ENCODE results near the gene WDTC1.

Gene WDTC1

GRCh38 chr1:27303509-27303908 is 69.1 kb downstream of the WDTC1 start:
- no peak for DNase-seq

DNA sequence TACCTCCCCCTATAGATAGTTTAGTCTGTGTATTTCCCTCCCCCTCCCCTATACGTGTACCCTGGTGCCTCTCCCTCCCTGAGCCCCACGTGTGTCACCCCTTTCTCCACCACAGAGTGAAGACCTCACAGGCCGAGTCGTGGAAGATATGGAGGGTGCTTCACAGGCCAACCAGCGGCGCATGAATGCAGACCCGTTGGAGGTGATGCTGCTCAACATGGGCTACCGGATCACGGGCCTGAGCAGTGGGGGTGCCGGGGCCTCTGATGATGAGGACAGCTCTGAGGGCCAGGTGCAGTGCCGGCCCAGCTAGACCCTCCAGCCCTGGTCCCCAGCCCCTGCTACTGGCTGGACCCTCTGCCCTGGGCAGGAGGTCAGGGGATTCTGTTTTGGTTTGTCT is 71.6 kb downstream of the WDTC1 start:
- DNase-seq: no peak

DNA sequence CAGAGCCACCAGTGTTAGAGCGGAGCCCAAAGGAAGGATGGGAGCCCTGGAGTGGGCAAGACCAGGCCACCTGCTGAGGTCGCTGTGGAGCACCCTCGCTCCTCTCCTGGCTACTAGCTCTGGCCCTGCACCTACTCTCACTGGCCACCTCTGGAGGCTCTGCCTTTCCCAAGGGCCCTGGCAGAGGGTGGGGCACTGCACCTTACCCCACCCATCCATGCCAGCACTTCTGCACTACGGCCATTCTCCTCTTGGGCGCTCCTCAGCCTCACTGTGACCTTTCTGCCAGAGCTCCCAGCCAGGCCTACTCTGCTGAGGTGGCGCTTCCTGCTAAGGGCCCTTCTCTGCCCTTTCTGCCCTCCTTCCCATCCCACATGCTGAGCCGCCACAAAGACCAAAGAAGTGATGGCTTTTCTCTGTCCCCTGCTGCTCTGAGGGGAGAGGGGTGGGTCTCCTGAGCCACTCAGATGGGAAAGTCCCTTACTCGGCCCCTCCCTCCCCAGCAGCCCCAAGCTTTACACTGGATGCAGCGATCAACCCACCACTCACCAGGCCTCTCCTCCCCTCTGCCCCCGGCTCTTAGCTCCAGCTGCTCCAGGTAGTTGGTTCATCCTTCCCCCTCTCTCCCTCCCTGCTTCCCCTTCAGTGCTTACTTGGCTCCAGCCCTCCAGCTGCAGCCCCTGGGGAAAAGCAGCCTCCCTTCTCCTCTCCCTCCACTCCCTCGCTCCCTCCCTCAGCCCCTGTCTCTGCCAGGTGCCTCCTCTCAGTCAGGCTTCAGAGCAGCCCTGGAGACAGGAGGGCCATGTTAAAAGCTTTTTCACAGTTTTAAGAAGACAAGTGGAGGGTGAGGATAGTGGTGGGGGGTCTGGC is 72.7 kb downstream of the WDTC1 start:
- DNase-seq: no peak

DNA sequence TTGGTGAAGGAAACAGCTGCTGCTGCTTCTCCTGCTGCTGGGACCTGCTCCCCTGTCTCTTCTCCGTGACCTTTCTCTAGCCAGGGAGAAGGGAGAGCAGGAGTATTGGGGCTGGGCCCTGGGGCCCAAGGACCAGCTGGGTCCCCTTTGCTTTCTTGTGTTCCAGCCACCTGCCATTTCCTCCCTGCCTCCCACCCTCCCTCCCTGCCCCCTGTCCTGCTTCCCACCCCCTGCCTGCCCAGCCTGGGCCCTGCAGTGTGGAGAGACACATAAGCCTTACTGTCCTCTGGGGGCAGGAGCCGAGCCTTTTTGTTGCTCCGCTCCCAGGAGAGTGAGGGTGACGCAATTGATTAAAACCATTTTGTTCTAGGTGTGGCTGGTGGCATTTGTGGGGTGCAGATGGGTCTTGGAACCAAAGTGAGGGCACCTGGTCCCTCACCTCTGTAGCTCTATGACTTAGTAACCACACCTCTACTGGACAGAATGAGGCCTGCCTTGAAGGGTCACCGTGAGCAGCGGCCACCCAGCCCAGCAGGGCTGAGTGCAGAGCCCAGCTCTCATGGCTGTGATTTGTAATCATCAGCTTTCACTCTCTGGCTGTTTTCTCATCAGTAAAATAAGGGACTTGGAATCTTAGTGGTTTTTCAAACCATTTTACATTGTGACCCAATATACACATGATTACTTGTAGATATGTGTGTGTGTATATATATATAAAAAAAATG is 73.6 kb downstream of the WDTC1 start:
- no peak for DNase-seq

DNA sequence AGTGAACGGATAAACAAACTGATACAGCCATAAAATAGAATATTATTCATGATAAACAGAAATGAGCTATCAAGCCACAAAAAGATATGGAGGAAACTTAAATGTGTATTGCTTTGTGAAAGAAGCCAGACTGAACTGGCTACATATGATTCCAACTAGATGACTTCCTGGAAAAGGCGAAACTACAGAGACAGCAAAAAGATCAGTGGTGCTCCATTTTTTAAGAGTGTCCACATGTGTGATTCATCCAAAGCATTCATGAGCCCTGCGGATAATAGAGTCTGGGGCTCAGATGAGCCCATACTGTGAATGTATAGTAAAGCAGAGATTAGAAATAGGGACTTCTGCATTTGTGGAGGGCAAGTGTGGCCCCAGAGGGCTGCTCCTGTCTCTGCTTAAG is 79.7 kb downstream of the WDTC1 start:
- no peak for DNase-seq

DNA sequence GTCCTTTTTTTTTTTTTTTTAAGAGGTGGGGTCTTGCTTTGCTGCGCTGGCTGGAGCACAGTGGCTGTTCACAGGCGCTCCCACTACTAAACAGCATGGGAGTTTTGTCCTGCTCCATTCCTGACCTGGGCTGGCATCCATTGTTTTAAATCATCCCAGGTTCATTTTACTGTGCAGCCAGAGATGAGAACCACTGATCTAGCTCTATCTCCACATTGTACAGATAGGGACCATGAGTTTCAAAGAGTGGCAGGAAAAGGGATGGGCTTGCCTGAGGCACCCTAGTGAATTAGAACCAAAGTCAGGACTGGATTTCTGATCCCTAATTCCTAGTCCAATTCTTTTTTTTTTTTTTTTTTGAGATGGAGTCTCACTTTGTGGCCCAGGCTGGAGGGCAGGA is 80.3 kb downstream of the WDTC1 start:
- DNase-seq: no peak

DNA sequence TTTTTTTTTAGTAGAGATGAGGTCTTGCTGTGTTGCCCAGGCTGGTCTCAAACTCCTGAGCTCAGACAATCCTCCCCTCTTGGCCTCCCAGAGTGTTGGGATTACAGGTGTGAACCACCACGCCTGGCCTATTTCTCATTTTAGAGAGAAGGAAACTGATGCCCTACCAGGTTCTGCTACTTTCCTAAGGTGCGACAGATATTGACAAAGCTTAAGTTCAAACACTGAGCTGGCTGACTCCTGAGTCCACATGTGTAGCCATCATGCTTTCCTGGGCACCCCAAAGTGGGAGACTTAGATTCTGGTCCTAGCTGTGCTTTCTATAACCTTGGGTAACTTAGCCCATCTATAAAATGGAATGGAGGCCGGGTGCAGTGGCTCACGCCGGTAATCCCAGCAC is 82.4 kb downstream of the WDTC1 start:
- no peak for DNase-seq

DNA sequence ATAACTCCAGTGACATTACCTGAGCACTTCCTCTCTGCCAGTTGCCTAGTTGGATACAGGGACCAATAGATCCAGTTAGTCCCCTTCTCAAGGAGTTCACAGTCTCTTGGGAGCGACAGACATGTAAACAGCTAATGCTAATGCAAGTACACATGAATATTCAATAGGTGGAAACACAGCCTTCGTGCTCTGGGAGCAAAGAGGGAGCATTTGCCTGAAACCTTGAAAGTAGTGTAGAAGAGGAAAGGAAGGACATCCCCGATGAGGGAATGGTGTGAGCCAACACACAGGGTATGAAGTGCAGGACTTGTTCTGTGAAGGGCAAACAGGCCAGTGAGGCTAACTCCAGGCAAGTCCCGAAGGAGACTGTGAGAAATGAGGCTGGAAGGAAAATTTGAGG is 83.7 kb downstream of the WDTC1 start:
- DNase-seq: no peak

DNA sequence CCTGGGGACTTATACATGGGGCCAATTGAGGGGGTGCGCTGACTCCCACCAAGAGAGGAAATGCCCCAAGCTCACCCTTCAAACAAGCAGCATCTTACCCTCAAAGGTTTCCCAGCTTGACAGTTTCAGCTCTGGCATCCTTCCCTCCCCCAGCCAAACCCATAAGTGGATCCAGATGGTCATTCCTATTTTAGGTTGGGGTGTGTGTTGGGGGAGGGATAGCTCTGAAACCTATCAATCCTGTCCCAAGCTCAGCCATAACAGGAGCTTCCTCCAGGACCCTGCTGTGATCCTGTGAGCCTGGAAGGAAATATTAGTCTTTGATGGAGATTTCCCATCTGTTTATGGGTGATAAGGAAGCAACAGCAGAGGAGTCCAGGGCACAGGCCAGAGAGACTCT is 84.2 kb downstream of the WDTC1 start:
- no peak for DNase-seq

DNA sequence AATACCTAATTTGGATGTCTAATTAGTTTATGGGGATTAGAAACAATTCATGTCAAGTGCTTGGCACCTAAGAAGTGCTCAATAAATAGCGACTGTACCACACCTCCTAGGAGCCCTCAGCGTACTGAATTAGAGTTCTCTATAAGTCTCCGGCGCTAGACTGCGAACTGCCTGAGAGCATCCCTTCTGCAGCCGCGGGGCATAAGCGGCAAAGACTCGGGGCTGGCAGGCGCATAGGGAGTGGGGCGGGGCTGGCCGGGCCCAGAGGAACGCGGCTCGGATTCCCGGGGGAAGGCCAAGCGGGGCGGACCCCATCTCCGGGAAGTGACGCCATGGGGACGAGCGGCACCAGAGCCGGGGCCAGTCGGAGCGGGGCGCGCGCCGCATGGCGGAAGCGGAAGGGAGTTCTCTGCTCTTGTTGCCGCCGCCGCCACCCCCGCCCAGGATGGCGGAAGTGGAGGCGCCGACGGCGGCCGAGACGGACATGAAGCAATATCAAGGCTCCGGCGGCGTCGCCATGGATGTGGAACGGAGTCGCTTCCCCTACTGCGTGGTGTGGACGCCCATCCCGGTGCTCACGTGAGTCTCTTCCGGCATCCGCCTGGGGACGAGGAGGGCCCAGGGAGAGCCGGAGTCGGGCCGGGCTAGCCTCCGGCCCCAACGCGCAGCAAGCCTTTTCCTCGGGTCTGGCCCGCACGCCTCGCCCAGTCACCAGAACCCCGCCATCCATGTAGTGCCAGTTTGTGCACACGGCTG is 87.6 kb downstream of the WDTC1 start, which contains the start of gene TMEM222:
Gene TMEM222 (plus strand): TSS at position 351 of the 756 bp plus-strand sequence. CDS start 35 bp downstream, at position 386.
- DNase-seq: peak; percentile 94

DNA sequence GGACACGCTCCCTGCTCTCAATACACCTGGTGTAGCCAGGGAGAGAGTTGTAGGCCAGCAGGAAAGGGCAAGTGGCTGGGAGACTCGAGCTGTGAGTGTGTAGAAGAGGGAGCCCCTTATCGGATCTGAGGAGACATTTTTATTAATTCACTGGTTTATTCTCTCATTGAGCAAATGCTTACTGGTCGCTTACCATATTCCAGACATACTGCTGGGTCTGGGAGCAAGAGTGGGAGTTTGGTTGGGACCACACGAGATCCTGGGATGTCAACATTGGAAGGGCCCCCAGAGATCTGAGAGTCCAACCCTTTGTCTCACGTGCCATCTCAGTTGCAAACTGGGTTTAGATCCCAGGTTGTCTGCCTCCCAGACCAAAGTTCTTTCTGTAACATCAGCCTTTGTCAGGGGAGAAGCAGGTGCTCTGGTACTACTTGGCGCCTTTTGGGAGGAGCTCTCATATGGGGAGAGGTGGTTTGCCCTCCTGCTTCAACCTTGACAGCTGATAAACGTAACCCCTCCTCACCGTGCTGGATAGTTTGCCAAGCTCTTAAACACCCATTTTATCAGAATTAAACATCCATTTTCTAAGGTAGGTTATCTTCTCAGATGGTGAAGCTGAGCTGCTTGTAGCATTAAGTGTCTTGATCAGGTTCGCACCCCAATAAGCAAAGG is 88.3 kb downstream of the WDTC1 start:
- DNase-seq: no peak

- DNase-seq: no peak
Observed at GRCh38 chr1:27325286-27325685, 90.9 kb downstream of the WDTC1 start.

DNA sequence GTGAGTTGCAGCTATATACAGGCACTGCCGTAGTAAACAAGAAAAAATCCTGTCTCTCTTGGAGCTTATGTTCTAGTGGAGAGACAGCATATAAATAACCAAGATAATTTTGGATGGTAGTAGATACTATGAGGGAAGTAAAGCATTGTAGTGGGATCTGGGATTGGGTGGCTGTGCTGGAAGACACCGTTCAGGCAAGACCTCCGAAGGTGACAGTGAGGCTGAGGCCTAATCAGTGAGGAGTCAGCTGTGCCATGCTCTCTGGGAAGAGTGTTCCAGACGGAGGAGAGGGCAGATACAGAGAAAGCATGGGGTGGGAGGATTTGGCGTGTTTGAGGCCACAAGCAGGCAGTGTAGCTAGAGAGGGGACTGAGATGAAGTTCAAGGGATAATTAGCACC is 93.5 kb downstream of the WDTC1 start:
- DNase-seq: no peak

DNA sequence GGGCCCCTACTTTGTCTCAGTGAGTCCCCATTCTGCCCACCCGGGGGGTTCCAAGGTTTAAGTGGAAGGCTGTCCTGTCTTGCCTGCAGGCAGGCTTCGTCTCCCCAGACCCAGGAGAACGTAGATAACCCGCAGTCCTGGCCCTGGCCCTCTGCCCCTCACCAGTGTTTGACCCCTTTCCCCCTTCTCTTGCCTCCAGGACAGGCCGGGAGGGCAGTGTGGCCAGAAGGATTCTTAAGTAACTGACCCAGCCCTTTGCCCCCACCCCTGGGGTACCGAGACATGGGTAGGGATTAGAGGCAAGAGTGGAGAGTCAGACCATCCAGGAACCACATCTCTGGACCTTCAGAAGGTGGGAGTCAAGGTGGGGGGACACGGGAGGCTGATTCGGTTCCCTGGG is 96.4 kb downstream of the WDTC1 start:
- no peak for DNase-seq

DNA sequence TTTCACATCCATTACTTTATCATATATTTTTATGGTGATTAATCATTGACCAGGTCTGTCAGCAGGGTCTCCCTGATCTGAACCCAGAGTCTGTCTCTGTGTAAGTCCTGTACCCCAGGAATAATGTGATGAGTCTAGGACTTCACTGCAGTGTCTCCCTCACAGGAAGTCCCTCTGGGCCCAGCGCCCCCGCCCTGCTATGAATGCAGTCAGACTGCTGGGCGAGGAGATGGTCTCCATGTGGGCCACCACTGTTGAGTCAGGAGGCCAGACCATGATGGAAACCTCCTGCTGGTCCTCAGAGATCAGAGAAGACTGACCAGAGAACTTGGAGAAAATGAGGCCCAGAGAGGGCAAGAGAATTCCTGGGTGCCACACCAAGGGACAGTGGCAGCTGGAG is 97.0 kb downstream of the WDTC1 start:
- no peak for DNase-seq

GRCh38 chr1:27331922-27332321 is 97.5 kb downstream of the WDTC1 start:
- DNase-seq: no peak

GRCh38 chr1:27332536-27333281 is 98.3 kb downstream of the WDTC1 start:
- DNase-seq: no peak

DNA sequence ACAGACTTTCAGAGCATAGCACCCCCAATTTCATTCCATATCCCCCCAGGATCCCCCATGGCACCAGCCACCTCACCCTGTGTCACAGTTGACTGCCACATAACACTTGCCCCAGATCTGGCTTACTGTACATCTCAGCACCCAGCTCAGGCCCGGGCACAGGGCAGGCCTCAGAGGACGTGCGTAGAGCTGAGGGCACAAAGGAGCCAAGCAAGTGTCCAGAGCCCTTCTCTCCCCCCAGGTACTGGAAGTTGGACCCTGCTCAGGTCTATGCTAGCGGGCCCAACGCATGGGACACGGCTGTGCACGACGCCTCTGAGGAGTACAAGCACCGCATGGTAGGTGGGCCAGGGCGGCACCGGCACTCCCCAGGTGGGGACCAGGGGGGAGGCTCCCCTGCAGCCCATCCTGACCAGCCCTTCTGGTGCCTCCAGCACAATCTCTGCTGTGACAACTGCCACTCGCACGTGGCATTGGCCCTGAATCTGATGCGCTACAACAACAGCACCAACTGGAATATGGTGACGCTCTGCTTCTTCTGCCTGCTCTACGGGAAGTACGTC is 99.4 kb downstream of the WDTC1 start:
- DNase-seq: no peak

GRCh38 chr1:27335506-27336422 is 101.3 kb downstream of the WDTC1 start:
- no peak for DNase-seq

DNA sequence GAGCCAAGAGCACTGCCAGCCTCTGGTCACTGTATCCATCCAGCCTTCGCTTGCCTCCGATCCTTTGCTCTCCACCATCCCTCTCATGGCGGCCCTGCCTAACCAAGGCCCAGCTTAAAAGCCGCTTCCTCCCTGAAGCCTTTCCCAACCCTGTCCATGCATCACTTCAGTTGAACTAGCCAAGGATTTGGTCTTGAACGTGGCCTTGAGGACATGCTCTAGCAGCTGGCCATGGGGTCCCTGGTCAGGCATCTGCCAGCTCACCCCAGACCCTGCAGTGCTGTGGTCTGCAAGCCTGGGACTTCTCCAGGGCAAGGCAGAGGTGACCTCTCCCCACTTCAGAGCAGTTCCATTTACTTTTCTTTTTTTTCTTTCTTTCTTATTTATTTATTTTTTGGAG is 102.3 kb downstream of the WDTC1 start:
- DNase-seq: no peak

DNA sequence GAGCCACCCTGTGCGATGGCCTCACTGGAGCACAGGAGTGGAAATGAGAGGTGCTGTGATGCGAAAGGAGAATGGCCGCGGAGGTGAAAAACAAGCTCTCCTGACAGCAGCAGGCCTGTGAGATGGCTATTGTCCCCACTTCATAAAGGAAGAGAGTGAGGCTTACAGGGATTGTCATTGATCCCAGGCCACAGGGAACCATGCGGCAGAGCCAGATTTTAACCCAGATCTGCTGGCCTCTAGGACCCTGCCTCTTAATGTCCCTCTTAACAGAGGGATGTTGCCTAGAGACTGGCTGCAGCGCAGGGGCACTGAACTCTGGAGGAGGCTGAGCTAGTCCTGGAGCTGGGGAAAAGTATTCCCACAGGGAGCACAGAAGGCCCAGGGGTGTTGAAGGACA is 104.3 kb downstream of the WDTC1 start:
- DNase-seq: no peak

Measured in amniotic stem cell (primary cell).